Measurements from ENCODE around the gene INTS1.

The INTS1 gene

DNA sequence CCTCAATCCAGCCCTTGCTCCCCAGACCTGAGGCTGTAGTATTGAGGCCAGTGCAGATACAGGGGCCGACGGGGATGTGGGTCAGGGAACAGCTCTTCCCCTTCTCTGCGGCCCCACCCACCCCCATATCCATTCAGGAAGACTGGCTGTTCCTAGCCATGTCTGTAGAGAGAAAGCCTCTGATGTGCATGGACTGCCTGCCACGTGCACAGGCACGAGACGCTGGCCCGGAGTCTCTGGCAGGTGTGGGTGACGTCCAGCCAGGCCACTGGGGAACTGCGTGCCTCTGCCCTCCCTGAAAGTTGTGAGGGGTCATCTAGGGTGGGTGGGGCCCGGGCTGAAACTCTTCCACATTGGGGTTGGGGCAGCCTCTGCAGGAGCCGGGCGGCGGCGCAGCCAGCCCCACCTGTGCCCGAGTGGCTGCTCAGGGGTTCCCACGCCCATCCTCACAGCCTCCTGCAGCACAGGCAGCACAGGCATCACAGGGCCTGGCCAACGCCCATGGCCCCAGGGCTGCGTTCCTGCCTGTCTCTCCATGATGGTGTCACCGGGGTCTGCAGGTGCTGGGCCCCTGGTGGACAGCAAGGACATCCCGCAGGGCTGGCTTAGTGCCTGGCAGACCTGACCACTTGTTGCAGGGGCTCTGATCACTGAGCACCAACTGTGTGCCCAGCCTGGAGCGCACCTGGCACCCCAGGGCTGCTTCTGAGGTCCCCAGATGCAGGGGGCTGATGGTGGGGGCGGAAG is 72.4 kb downstream of the INTS1 start:
- TF ChIP-seq, protein P1, sequence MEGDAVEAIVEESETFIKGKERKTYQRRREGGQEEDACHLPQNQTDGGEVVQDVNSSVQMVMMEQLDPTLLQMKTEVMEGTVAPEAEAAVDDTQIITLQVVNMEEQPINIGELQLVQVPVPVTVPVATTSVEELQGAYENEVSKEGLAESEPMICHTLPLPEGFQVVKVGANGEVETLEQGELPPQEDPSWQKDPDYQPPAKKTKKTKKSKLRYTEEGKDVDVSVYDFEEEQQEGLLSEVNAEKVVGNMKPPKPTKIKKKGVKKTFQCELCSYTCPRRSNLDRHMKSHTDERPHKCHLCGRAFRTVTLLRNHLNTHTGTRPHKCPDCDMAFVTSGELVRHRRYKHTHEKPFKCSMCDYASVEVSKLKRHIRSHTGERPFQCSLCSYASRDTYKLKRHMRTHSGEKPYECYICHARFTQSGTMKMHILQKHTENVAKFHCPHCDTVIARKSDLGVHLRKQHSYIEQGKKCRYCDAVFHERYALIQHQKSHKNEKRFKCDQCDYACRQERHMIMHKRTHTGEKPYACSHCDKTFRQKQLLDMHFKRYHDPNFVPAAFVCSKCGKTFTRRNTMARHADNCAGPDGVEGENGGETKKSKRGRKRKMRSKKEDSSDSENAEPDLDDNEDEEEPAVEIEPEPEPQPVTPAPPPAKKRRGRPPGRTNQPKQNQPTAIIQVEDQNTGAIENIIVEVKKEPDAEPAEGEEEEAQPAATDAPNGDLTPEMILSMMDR (IDR thresholded peaks at IDR 0.05; ENCODE audit: control insufficient read depth, insufficient read depth, low read depth, low read length, missing control alignments), result no peak
- no peak overlapping the region for H3K4me3 ChIP-seq (ENCODE audit: control insufficient read depth, low read depth, low read length)
- DNase-seq (ENCODE audit: low read depth), result no peak

DNA sequence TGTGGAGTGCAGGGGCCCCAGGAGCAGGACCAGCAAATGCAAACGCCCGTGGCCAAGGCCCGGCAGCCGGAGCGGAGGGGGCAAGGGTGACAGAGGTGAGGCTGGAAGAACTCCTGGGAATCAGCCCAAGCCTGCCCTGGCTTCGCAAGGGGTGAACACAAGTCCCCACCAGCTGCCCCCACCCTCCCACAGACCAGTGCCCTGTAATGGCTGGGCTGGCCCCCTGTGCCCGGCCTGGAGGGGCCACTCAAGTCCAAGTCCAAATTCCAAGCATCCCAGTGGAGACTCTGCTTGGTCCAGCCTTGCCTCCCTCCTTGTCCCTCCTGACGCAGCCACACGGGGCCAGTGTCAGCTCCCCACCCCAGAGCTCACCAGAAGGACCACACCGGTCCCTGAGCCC is 73.0 kb downstream of the INTS1 start:
- no peak overlapping the region for H3K4me3 ChIP-seq (ENCODE audit: control insufficient read depth, low read depth, low read length)
- TF ChIP-seq, protein P1 (IDR thresholded peaks at IDR 0.05; ENCODE audit: control insufficient read depth, insufficient read depth, low read depth, low read length, missing control alignments), result no peak
- DNase-seq (ENCODE audit: low read depth), result no peak

DNA sequence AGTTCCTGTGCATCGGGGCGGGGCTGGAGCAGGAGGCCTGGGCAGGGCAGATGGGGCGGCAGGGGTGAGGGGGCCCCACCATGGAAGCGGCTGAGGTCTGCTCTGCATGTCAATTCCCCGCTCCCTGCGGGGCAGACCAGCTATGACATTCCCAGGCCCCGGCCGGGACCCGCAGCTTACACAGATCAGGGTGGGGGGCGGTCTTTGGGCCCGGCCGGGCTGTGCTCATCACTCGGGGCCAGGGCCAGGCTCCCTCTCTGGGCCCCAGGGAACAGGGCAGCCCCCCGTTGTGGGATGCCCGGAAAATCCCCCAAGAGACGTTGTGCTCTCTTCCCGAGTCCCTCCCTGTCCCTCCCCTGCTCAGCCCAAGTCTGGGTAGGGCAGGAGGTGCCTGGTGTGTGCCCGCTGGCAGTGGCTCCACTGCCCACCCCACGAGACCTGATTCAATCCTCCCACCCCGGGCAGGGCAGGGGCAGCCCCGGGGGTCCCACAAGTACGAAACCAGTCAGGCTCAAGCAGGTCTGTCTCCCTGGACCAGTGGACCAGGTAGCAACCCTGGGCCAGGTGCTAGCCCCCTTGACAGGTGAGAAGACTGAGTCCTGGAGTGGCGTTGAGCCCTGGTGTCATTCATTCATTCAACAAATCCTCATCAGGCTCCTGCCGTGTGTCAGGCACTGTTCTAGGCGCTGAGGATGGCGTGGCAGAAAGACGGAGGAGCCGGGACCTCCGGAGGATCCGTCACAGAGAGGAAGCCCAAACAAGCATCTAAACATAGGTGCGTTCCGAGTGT is 73.9 kb downstream of the INTS1 start:
- H3K4me3 ChIP-seq (ENCODE audit: control insufficient read depth, low read depth, low read length), result no peak overlapping the region

DNA sequence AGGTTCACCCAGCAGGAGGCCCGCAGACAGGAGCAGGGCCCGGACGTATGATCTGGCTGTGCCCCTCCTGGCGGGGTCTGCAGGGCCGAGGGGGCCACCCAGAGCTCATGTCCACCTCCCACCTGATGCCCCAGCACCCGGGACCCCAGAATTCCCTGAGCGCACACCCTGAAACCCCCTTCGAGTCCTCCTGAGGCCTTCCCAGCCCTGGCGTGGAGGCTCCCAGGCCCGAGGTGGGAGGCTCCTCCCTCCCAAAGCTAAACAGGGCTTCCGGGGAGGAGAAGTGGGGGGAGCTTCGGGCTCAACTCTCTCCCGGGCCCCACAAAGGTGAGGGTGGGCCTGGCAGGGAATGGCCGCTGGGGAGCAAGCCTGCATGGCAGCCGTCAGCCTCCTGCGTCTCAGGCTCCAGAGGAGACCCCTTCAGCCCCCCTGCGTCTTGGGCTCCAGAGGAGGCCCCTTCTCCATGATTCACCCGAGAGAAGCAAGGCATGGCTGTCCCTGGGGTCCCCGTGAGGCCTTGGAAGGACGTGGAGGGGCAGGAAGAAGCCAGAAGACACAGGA is 75.2 kb downstream of the INTS1 start:
- no peak overlapping the region for H3K4me3 ChIP-seq (ENCODE audit: control insufficient read depth, low read depth, low read length)
- no peak for DNase-seq (ENCODE audit: low read depth)
- TF ChIP-seq, protein P1 (IDR thresholded peaks at IDR 0.05; ENCODE audit: control insufficient read depth, insufficient read depth, low read depth, low read length, missing control alignments), result no peak

More for the DNA sequence above, 73.9 kb downstream of the INTS1 start:
- TF ChIP-seq, protein P1 (IDR thresholded peaks at IDR 0.05; ENCODE audit: control insufficient read depth, insufficient read depth, low read depth, low read length, missing control alignments), result no peak
- no peak for DNase-seq (ENCODE audit: low read depth)

DNA sequence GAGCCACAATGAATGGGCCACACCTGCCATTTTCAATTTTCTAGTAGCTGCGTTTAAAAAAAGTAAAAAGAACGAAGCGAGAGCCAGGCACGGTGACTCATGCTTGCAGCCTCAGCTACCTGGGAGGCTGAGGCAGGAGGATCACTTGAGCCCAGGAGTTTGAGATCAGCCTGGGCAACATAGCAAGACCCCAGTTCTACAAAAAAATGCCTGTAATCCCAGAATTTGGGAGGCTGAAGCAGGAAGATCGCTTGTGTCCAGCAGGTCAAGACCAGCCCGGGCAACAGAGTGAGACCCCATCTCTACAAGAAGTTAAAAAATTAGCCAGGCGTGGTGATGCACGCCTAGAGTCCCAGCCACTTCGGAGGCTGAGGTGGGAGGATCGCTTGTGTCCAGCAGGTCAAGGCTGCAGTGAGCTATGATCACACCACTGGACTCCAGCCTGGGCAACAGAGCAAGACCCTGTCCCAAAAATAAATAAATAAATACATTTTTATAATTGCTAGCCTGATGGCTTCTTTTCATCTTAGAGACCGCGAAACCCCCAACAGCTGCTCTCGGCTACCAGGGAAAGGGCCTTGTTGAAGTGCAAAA is 77.0 kb downstream of the INTS1 start:
- no peak for DNase-seq (ENCODE audit: low read depth)
- H3K4me3 ChIP-seq (ENCODE audit: control insufficient read depth, low read depth, low read length), result no peak overlapping the region
- TF ChIP-seq, protein P1 (IDR thresholded peaks at IDR 0.05; ENCODE audit: control insufficient read depth, insufficient read depth, low read depth, low read length, missing control alignments), result no peak

DNA sequence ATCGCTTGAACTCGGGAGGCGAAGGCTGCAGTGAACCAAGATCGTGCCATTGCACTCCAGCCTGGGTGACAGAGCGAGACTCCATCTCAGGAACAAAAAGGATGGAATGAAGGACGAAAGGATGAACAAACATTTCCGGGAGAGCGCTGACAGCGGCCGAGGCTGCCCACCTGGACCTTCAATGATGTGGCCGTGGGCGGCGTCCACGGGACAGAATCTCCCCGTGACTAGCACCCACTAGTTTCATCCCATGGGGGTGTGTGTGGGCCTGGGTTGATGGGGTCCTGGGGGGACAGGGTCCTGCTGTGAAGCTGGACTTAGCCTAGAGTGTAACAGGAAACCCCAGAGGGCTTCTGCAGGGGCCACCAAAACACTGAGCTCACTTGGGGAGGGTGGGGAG is 77.7 kb downstream of the INTS1 start:
- DNase-seq (ENCODE audit: low read depth), result no peak
- TF ChIP-seq, protein P1 (IDR thresholded peaks at IDR 0.05; ENCODE audit: control insufficient read depth, insufficient read depth, low read depth, low read length, missing control alignments), result no peak
- H3K4me3 ChIP-seq (ENCODE audit: control insufficient read depth, low read depth, low read length), result no peak overlapping the region
